ENCODE measurements around the gene BLOC1S1. TPM values are rescaled to one million over a fixed set of nuclear protein-coding genes. Genes with fewer than 3 reads are reported as not detected.
"Not testable (repeated sequence)": the region's sequence is repeated elsewhere in the genome, so short reads cannot be mapped to it uniquely, and the experiment has no call there.

BLOC1S1 gene
- total RNA-seq, 1 experiment from 2014 or later: 184 TPM

GRCh38 chr12:55757701-55758100 lies 41.9 kb downstream of the BLOC1S1 start:
- in situ Hi-C loops (cut with HindIII; ENCODE audit: low pct_unique_long_range_greater_than_20kb, low sequenced_read_pairs): no loop called here
- DNase-seq (ENCODE audit: low read depth): no peak

- DNase-seq (ENCODE audit: low read depth); in situ Hi-C loops (cut with HindIII; ENCODE audit: low pct_unique_long_range_greater_than_20kb, low sequenced_read_pairs): not testable (repeated sequence)
These were observed 42.7 kb downstream of the BLOC1S1 start for GRCh38 chr12:55758575-55758974.

GRCh38 chr12:55760663-55761062 lies 44.8 kb downstream of the BLOC1S1 start:
- in situ Hi-C loops (cut with HindIII; ENCODE audit: low pct_unique_long_range_greater_than_20kb, low sequenced_read_pairs): no loop called here
- DNase-seq (ENCODE audit: low read depth): no peak

GRCh38 chr12:55762646-55763045 lies 46.8 kb downstream of the BLOC1S1 start:
- DNase-seq (ENCODE audit: low read depth): no peak
- in situ Hi-C loops (cut with HindIII; ENCODE audit: low pct_unique_long_range_greater_than_20kb, low sequenced_read_pairs): no loop called here

GRCh38 chr12:55765736-55766290 lies 50.0 kb downstream of the BLOC1S1 start:
- DNase-seq (ENCODE audit: low read depth): peak; percentile 39
- in situ Hi-C loops (cut with HindIII; ENCODE audit: low pct_unique_long_range_greater_than_20kb, low sequenced_read_pairs): no loop called here

- no peak for DNase-seq (ENCODE audit: low read depth)
- in situ Hi-C loops (cut with HindIII; ENCODE audit: low pct_unique_long_range_greater_than_20kb, low sequenced_read_pairs): no loop called here
These were observed 51.3 kb downstream of the BLOC1S1 start for GRCh38 chr12:55767156-55767555.

Other genes starting within 250 kb of the BLOC1S1 start
- not detected in 2 replicates for gene OR6C70, start 245.9 kb upstream of the BLOC1S1 start, total RNA-seq (2014; rRNA removed; shearing (Covaris generic); ENCODE audit: low replicate concordance)
- not detected in 2 replicates for gene OR6C68, start 223.7 kb upstream of the BLOC1S1 start, total RNA-seq (2014; rRNA removed; shearing (Covaris generic); ENCODE audit: low replicate concordance)
- gene OR6C4, start 166.4 kb upstream of the BLOC1S1 start, total RNA-seq (2014; rRNA removed; shearing (Covaris generic); ENCODE audit: low replicate concordance): not detected in 2 replicates
- not detected in 2 replicates for gene OR2AP1, start 143.6 kb upstream of the BLOC1S1 start, total RNA-seq (2014; rRNA removed; shearing (Covaris generic); ENCODE audit: low replicate concordance)
- not detected in 2 replicates for gene OR10P1, start 79.2 kb upstream of the BLOC1S1 start, total RNA-seq (2014; rRNA removed; shearing (Covaris generic); ENCODE audit: low replicate concordance)
- gene ITGA7, start 8.1 kb upstream of the BLOC1S1 start, total RNA-seq (2014; rRNA removed; shearing (Covaris generic); ENCODE audit: low replicate concordance): 1.3 and 10.7 TPM in 2 replicates
- gene RDH5, start 4.3 kb downstream of the BLOC1S1 start, total RNA-seq (2014; rRNA removed; shearing (Covaris generic); ENCODE audit: low replicate concordance): 2.0 and 2.9 TPM in 2 replicates
- 1,384 and 1,429 TPM in 2 replicates for gene CD63, start 13.0 kb downstream of the BLOC1S1 start, total RNA-seq (2014; rRNA removed; shearing (Covaris generic); ENCODE audit: low replicate concordance)
- 1.1 and 2.8 TPM in 2 replicates for gene GDF11, start 27.1 kb downstream of the BLOC1S1 start, total RNA-seq (2014; rRNA removed; shearing (Covaris generic); ENCODE audit: low replicate concordance)
- 201 and 218 TPM in 2 replicates for gene SARNP, start 101.7 kb downstream of the BLOC1S1 start, total RNA-seq (2014; rRNA removed; shearing (Covaris generic); ENCODE audit: low replicate concordance)
- 27.5 and 31.2 TPM in 2 replicates for gene ORMDL2, start 102.0 kb downstream of the BLOC1S1 start, total RNA-seq (2014; rRNA removed; shearing (Covaris generic); ENCODE audit: low replicate concordance)
- gene DNAJC14, start 113.5 kb downstream of the BLOC1S1 start, total RNA-seq (2014; rRNA removed; shearing (Covaris generic); ENCODE audit: low replicate concordance): 54.0 and 90.7 TPM in 2 replicates
- gene MMP19, start 126.9 kb downstream of the BLOC1S1 start, total RNA-seq (2014; rRNA removed; shearing (Covaris generic); ENCODE audit: low replicate concordance): not detected in 2 replicates
- gene PYM1, start 211.8 kb downstream of the BLOC1S1 start, total RNA-seq (2014; rRNA removed; shearing (Covaris generic); ENCODE audit: low replicate concordance): 36.1 and 62.7 TPM in 2 replicates
- 0.17 and 1.2 TPM in 2 replicates for gene DGKA, start 215.1 kb downstream of the BLOC1S1 start, total RNA-seq (2014; rRNA removed; shearing (Covaris generic); ENCODE audit: low replicate concordance)
- 10.4 and 27.5 TPM in 2 replicates for gene PMEL, start 250.0 kb downstream of the BLOC1S1 start, total RNA-seq (2014; rRNA removed; shearing (Covaris generic); ENCODE audit: low replicate concordance)